ENCODE measurements around the gene TNNC1. TPM values are rescaled to one million over a fixed set of nuclear protein-coding genes. Genes with fewer than 3 reads are reported as not detected.

TNNC1 gene
- total and polyA plus RNA-seq, 2 of the 13 experiments (the other 11 are each of a cell fraction or from before 2014, with no cell fraction given) = 11.8 to 36.4 TPM

DNA sequence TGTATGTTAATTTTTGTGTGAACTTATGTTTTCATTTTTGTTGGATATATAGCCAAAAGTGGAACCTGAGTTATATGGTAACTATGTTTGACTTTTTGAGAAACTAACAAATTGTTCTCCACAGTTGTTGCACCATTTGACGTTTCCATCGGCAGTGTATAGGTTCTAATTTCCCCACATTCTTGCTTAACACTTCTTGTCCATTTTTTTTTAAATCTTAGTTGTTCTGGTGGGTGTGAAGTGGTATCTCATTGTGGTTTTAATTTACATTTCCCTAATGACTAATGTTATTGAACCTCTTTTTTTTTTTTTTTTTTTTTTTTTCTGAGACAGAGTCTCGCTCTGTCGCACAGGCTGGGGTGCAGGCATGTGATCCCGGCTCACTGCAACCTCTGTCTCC lies 9.6 kb upstream of the TNNC1 start:
- peaks cover 9% of the 10 kb centered on the region; the same call in 1 of the 2 replicates for H3K4me1 ChIP-seq (ENCODE audit: insufficient read depth, low read length)
- in situ Hi-C loops (cut with HindIII; ENCODE audit: extremely low pct_ligation_motif_present, low pct_unique_long_range_greater_than_20kb) = no loop called here
- CTCF ChIA-PET (ENCODE audit: low intra/inter-chr PET ratio, low total read pairs) = no interaction called here
- TF ChIP-seq ZNF619 (CRISPR knock-in tag; IDR thresholded peaks at IDR 0.05) (no peak), ZNF496 (CRISPR knock-in tag; IDR thresholded peaks at IDR 0.05; ENCODE audit: insufficient replicate concordance) (no peak), ZNF10 (CRISPR knock-in tag; IDR thresholded peaks at IDR 0.05; ENCODE audit: borderline replicate concordance, low read depth) (no peak), ZNF547 (CRISPR knock-in tag; IDR thresholded peaks at IDR 0.05) (no peak), ZNF562 (CRISPR knock-in tag; IDR thresholded peaks at IDR 0.05; ENCODE audit: borderline replicate concordance) (no peak), JUNB (CRISPR knock-in tag; IDR thresholded peaks at IDR 0.05; ENCODE audit: borderline replicate concordance) (no peak), AGO2 (optimal IDR thresholded peaks at IDR 0.05; ENCODE audit: low read depth, low read length) (no peak), ZNF75D (CRISPR knock-in tag; IDR thresholded peaks at IDR 0.05; ENCODE audit: borderline replicate concordance) (no peak), ZNF737 (CRISPR knock-in tag; IDR thresholded peaks at IDR 0.05; ENCODE audit: borderline replicate concordance) (no peak), RELA (CRISPR knock-in tag; IDR thresholded peaks at IDR 0.05) (no peak), NFYC (CRISPR knock-in tag; IDR thresholded peaks at IDR 0.05) (no peak)
- TF ChIP-seq, protein P1, sequence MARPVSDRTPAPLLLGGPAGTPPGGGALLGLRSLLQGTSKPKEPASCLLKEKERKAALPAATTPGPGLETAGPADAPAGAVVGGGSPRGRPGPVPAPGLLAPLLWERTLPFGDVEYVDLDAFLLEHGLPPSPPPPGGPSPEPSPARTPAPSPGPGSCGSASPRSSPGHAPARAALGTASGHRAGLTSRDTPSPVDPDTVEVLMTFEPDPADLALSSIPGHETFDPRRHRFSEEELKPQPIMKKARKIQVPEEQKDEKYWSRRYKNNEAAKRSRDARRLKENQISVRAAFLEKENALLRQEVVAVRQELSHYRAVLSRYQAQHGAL (CRISPR knock-in tag; IDR thresholded peaks at IDR 0.05; ENCODE audit: not compliant biosample characterization) = no peak
- TF ChIP-seq, protein P2, sequence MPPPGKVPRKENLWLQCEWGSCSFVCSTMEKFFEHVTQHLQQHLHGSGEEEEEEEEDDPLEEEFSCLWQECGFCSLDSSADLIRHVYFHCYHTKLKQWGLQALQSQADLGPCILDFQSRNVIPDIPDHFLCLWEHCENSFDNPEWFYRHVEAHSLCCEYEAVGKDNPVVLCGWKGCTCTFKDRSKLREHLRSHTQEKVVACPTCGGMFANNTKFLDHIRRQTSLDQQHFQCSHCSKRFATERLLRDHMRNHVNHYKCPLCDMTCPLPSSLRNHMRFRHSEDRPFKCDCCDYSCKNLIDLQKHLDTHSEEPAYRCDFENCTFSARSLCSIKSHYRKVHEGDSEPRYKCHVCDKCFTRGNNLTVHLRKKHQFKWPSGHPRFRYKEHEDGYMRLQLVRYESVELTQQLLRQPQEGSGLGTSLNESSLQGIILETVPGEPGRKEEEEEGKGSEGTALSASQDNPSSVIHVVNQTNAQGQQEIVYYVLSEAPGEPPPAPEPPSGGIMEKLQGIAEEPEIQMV (CRISPR knock-in tag; IDR thresholded peaks at IDR 0.05; ENCODE audit: low read depth) = no peak
- TF ChIP-seq, protein P3, sequence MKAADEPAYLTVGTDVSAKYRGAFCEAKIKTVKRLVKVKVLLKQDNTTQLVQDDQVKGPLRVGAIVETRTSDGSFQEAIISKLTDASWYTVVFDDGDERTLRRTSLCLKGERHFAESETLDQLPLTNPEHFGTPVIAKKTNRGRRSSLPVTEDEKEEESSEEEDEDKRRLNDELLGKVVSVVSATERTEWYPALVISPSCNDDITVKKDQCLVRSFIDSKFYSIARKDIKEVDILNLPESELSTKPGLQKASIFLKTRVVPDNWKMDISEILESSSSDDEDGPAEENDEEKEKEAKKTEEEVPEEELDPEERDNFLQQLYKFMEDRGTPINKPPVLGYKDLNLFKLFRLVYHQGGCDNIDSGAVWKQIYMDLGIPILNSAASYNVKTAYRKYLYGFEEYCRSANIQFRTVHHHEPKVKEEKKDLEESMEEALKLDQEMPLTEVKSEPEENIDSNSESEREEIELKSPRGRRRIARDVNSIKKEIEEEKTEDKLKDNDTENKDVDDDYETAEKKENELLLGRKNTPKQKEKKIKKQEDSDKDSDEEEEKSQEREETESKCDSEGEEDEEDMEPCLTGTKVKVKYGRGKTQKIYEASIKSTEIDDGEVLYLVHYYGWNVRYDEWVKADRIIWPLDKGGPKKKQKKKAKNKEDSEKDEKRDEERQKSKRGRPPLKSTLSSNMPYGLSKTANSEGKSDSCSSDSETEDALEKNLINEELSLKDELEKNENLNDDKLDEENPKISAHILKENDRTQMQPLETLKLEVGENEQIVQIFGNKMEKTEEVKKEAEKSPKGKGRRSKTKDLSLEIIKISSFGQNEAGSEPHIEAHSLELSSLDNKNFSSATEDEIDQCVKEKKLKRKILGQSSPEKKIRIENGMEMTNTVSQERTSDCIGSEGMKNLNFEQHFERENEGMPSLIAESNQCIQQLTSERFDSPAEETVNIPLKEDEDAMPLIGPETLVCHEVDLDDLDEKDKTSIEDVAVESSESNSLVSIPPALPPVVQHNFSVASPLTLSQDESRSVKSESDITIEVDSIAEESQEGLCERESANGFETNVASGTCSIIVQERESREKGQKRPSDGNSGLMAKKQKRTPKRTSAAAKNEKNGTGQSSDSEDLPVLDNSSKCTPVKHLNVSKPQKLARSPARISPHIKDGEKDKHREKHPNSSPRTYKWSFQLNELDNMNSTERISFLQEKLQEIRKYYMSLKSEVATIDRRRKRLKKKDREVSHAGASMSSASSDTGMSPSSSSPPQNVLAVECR (CRISPR knock-in tag; IDR thresholded peaks at IDR 0.05; ENCODE audit: borderline replicate concordance) = no peak
- TF ChIP-seq, protein P4, sequence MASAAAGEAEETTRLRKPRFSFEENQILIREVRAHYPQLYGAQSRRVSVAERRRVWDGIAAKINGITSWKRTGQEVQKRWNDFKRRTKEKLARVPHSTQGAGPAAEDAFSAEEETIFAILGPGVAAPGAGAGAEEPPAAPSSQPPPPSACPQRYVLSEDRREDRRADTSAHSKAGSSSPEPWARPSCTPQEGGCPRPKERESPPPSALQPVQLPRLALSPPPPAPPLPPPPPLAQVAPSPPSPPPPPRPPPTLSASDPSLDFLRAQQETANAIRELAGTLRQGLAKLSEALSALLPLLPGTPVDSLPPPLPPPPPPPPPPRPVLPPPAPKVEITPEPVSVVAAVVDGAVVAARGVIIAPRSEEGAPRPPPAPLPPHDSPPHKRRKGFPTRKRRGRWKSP (CRISPR knock-in tag; IDR thresholded peaks at IDR 0.05) = no peak

More for the DNA sequence above, 9.6 kb upstream of the TNNC1 start:
- H3K79me2 ChIP-seq (ENCODE audit: insufficient read depth, low read length) = peaks cover 3% of the 10 kb centered on the region
- H3K36me3 ChIP-seq (replicated peaks in 1 of 2; ENCODE audit: control insufficient read depth in 1 of 2, insufficient read depth in 2 of 2, low read length in 2 of 2) = peaks cover 8 to 45% of the 10 kb centered on the region in 2 experiments; a peak in 4 of 5 replicates
- ATAC-seq (no peak), DNase-seq (ENCODE audit: low spot score) (no peak), FAIRE-seq (no peak)
- no peaks in the 10 kb centered on the region for H3K27me3 ChIP-seq (ENCODE audit: control insufficient read depth in 1 of 2, insufficient read depth in 2 of 2, low read length in 2 of 2)
- H3K9me3 ChIP-seq (ENCODE audit: low read length) = no peaks in the 10 kb centered on the region
- no peak overlapping the region for H3K4me3 ChIP-seq (replicated peaks in 1 of 3; ENCODE audit: insufficient read depth in 1 of 3, low read depth in 2 of 3, low read length in 3 of 3)
- POLR2A ChIA-PET = no interaction called here
- no peak overlapping the region for H3K27ac ChIP-seq (ENCODE audit: extremely low read length, insufficient read depth, low read length)
- H3K9ac ChIP-seq (ENCODE audit: insufficient read depth, low read depth, low read length) = no peak overlapping the region
- WGBS (ENCODE audit: low lambda C conversion rate) = 89% methylated on average over 5 of the region's 5 CpGs
- no TSS peak for BruUV-seq (replicated peaks)
- intact Hi-C loops (cut with micrococcal nuclease; ENCODE audit: unreplicated experiment) = no loop called here
- H4K20me1 ChIP-seq (ENCODE audit: insufficient read depth, low read length) = no peaks in the 10 kb centered on the region
- no peak overlapping the region for H3K4me2 ChIP-seq (ENCODE audit: low read depth, low read length)
- no peak overlapping the region for H2AFZ ChIP-seq (ENCODE audit: low read length)

Data from HepG2 (cell line).